Measurements from ENCODE around the gene AKT1.

- TF ChIP-seq POLR2A (IDR thresholded peaks at IDR 0.05; ENCODE audit: low read length) = no peak
- TF ChIP-seq GATA1 (IDR thresholded peaks at IDR 0.05; ENCODE audit: low read depth, low read length) = no peak
Measured at GRCh38 chr14:104841730-104842129, 46.2 kb upstream of the AKT1 start.
